HG03095 (cell line): ENCODE measurements around the gene KRTAP13-3.

Experiments
- ATAC-seq: cut with Tn5 transposase; IDR thresholded peaks from one replicate; pipeline ENCODE4 v1.9.1; 2021; ENCODE audit warnings: moderate library complexity; ENCODE audit not compliant: unreplicated experiment

KRTAP13-3 gene

GRCh38 chr21:30425826-30426225, at the start of gene KRTAP13-3:
Gene KRTAP13-3 (minus strand): TSS chr21:30425926. CDS start chr21:30425912, 14 bp downstream.
- ATAC-seq, result no peak

GRCh38 chr21:30468900-30469714, 43.4 kb upstream of the KRTAP13-3 start:
- no peak for ATAC-seq

- ATAC-seq, result no peak
These were observed 38.0 kb upstream of the KRTAP13-3 start for GRCh38 chr21:30463713-30464112.

GRCh38 chr21:30448514-30448913, 22.8 kb upstream of the KRTAP13-3 start:
- ATAC-seq, result no peak

GRCh38 chr21:30447056-30447455, 21.3 kb upstream of the KRTAP13-3 start:
- no peak for ATAC-seq

- ATAC-seq, result no peak
These were observed 18.5 kb upstream of the KRTAP13-3 start for GRCh38 chr21:30444204-30444603.

GRCh38 chr21:30443226-30443625, 17.5 kb upstream of the KRTAP13-3 start:
- ATAC-seq, result no peak

- ATAC-seq, result no peak
These were observed 14.2 kb upstream of the KRTAP13-3 start, which contains the start of gene KRTAP15-1 for GRCh38 chr21:30439975-30440374. Gene KRTAP15-1 (plus strand): TSS chr21:30440275. CDS start chr21:30440328, 53 bp downstream.

- no peak for ATAC-seq
These were observed 11.4 kb upstream of the KRTAP13-3 start for GRCh38 chr21:30437010-30437565.

GRCh38 chr21:30434033-30434631, 8.4 kb upstream of the KRTAP13-3 start:
- ATAC-seq, result peak; percentile 50

- no peak for ATAC-seq
These were observed 4.5 kb upstream of the KRTAP13-3 start, which contains the start of gene KRTAP13-4 for GRCh38 chr21:30430170-30430655. Gene KRTAP13-4 (plus strand): TSS chr21:30430220. CDS start chr21:30430276, 56 bp downstream.

- ATAC-seq, result no peak
These were observed 1.0 kb upstream of the KRTAP13-3 start for GRCh38 chr21:30426731-30427130.

- ATAC-seq, result no peak
These were observed 9.7 kb downstream of the KRTAP13-3 start for GRCh38 chr21:30415993-30416392.

- ATAC-seq, result no peak
These were observed 16.8 kb downstream of the KRTAP13-3 start for GRCh38 chr21:30408782-30409494.

- ATAC-seq, result no peak
These were observed 30.0 kb downstream of the KRTAP13-3 start, which contains the start of gene KRTAP13-1 for GRCh38 chr21:30395731-30396130. Gene KRTAP13-1 (plus strand): TSS chr21:30396031. CDS start chr21:30396087, 56 bp downstream.

GRCh38 chr21:30391492-30392025, 34.2 kb downstream of the KRTAP13-3 start:
- no peak for ATAC-seq

GRCh38 chr21:30382201-30382600, 43.5 kb downstream of the KRTAP13-3 start:
- no peak for ATAC-seq
